Body of pancreas (tissue), 4 donors: ENCODE data around the gene SCAANT1. TPM values are rescaled to one million over a fixed set of nuclear protein-coding genes. Genes with fewer than 3 reads are reported as not detected.

Source experiments
- ATAC-seq: fragments of 150-250 bp; one replicate; pipeline ENCODE4 v1.9.1; 2016
- DNase-seq, 4 donors: peaks; one replicate each; pipeline ENCODE4 v3.0.0-alpha.2; 2019
- H3K27ac ChIP-seq, 4 donors: fragments of 200-600 bp; sonication (generic); 1 replicate in 3 of 4; 2 replicates in 1 of 4; pipeline versions ENCODE4 v1.5.1 to v1.6.1; 2016 to 2019; ENCODE audit warnings: mild to moderate bottlenecking in 1 of 4, mixed read lengths in 1 of 4, moderate library complexity in 1 of 4
- H3K27me3 ChIP-seq, 2 donors: fragments of 200-600 bp; sonication (generic); one replicate each; pipeline ENCODE4 v1.6.0; 2016; ENCODE audit warnings: mild to moderate bottlenecking in 1 of 2
- H3K36me3 ChIP-seq, 2 donors: fragments of 200-600 bp; sonication (generic); replicated peaks in 1 of 2; 2 replicates each; pipeline ENCODE4 v1.5.1; 2016; ENCODE audit warnings: low read depth in 2 of 2; ENCODE audit not compliant: insufficient read depth in 1 of 2
- H3K4me1 ChIP-seq: fragments of 200-600 bp; sonication (generic); one replicate; pipeline ENCODE4 v1.6.0; 2016
- H3K4me3 ChIP-seq, 2 donors: fragments of 200-600 bp; sonication (generic); 1 replicate in 1 of 2; 2 replicates in 1 of 2; pipeline ENCODE4 v1.5.1; 2016 to 2019
- H3K9me3 ChIP-seq, 3 donors: fragments of 200-600 bp; sonication (generic); 1 replicate in 2 of 3; 2 replicates in 1 of 3; pipeline ENCODE4 v1.5.1; 2016
- CTCF ChIP-seq, 7 experiments: fragments of 450-650 bp in 4 of 7; fragments of 200-600 bp in 3 of 7; sonication (generic) in 3 of 7; IDR thresholded peaks; one replicate each; pipeline ENCODE4 v1.5.1; 2016 to 2019; ENCODE audit warnings: antibody characterized with exemption in 7 of 7
- POLR2A ChIP-seq, 3 donors: fragments of 450-650 bp; IDR thresholded peaks; one replicate each; pipeline ENCODE4 v1.6.1; 2016; ENCODE audit warnings: antibody characterized with exemption in 3 of 3, mild to moderate bottlenecking in 2 of 3
- WGBS, 2 donors: methylation state at CpG; one replicate each; pipeline ENCODE4 v1.1.5; 2017; 5-methylcytosine and 5-hydroxymethylcytosine counted together
- intact Hi-C: fragments of 100-400 bp; cut with DNase I; formaldehyde crosslinking; loops from one replicate; pipeline ENCODE4 v1.15.1; 2023
- total RNA-seq, 2 donors: library from RNA; depleted of rRNA; stranded (reverse); fragments of >200 nt; gene quantifications; one replicate each; pipeline ENCODE4 v1.1.0, GENCODE V29; 2016

The SCAANT1 gene
- total RNA-seq, 2 donors from 2014 or later = not detected

GRCh38 chr3:63892773-63893352, 19.3 kb downstream of the SCAANT1 start:
- no peak for ATAC-seq
- Histone ChIP-seq H3K4me3 (no peak overlapping the region), H3K9me3 (no peaks in the 10 kb centered on the region), H3K4me1 (peaks cover 15% of the 10 kb centered on the region), H3K36me3 (no peaks in the 10 kb centered on the region), H3K27ac (no peak overlapping the region), H3K27me3 (no peaks in the 10 kb centered on the region)
- intact Hi-C loops = no loop called here
- 90 to 93% methylated on average over 1 of the region's 1 CpG for WGBS, 2 donors
- DNase-seq = no peak
- no peak for TF ChIP-seq CTCF (IDR thresholded peaks at IDR 0.05)
- no peak for TF ChIP-seq POLR2A (IDR thresholded peaks at IDR 0.05)

- ATAC-seq = no peak
- DNase-seq = no peak
- Histone ChIP-seq H3K4me1 (peaks cover 19% of the 10 kb centered on the region), H3K9me3 (no peaks in the 10 kb centered on the region), H3K36me3 (no peaks in the 10 kb centered on the region), H3K4me3 (no peak overlapping the region), H3K27ac (no peak overlapping the region), H3K27me3 (no peaks in the 10 kb centered on the region)
- intact Hi-C loops = no loop called here
- TF ChIP-seq POLR2A (IDR thresholded peaks at IDR 0.05) = no peak
- TF ChIP-seq CTCF (IDR thresholded peaks at IDR 0.05) = no peak
- WGBS, 2 donors = 79 to 90% methylated on average over 5 of the region's 5 CpGs
These were observed 20.7 kb downstream of the SCAANT1 start for GRCh38 chr3:63891518-63891917.

GRCh38 chr3:63886858-63887257, 25.3 kb downstream of the SCAANT1 start:
- 42 to 43% methylated on average over 3 of the region's 3 CpGs for WGBS, 2 donors
- H3K27me3 ChIP-seq = no peaks in the 10 kb centered on the region
- DNase-seq (no peak), ATAC-seq (peak; percentile 38)
- no peaks in the 10 kb centered on the region for H3K36me3 ChIP-seq
- no peak overlapping the region for H3K4me3 ChIP-seq
- no peaks in the 10 kb centered on the region for H3K9me3 ChIP-seq
- H3K4me1 ChIP-seq = peaks cover 8% of the 10 kb centered on the region
- H3K27ac ChIP-seq = no peak overlapping the region
- intact Hi-C loops = no loop called here
- no peak for TF ChIP-seq POLR2A (IDR thresholded peaks at IDR 0.05)
- no peak for TF ChIP-seq CTCF (IDR thresholded peaks at IDR 0.05)

- H3K4me3 ChIP-seq = no peak overlapping the region
- ATAC-seq = no peak
- no peaks in the 10 kb centered on the region for H3K27me3 ChIP-seq
- DNase-seq = no peak
- peaks cover 25% of the 10 kb centered on the region for H3K4me1 ChIP-seq
- TF ChIP-seq CTCF (IDR thresholded peaks at IDR 0.05) = no peak
- TF ChIP-seq POLR2A (IDR thresholded peaks at IDR 0.05) = no peak
- no peak overlapping the region for H3K27ac ChIP-seq
- 86% methylated on average over 5 of the region's 5 CpGs for WGBS, 2 donors
- no peaks in the 10 kb centered on the region for H3K9me3 ChIP-seq
- intact Hi-C loops = no loop called here
- H3K36me3 ChIP-seq = no peaks in the 10 kb centered on the region
These were observed 31.5 kb downstream of the SCAANT1 start for GRCh38 chr3:63880653-63881052.

GRCh38 chr3:63878394-63879060, 33.7 kb downstream of the SCAANT1 start:
- DNase-seq (peak in 2 of 4 donors; percentile 16 to 28), ATAC-seq (no peak)
- Histone ChIP-seq H3K27me3 (no peaks in the 10 kb centered on the region), H3K36me3 (no peaks in the 10 kb centered on the region), H3K27ac (no peak overlapping the region), H3K9me3 (no peaks in the 10 kb centered on the region), H3K4me3 (no peak overlapping the region), H3K4me1 (peaks cover 30% of the 10 kb centered on the region)
- intact Hi-C loops = no loop called here
- TF ChIP-seq CTCF (IDR thresholded peaks at IDR 0.05) = no peak
- no peak for TF ChIP-seq POLR2A (IDR thresholded peaks at IDR 0.05)
- 65 to 67% methylated on average over 2 of the region's 2 CpGs for WGBS, 2 donors
